Stimulated activated naive B cell treated with anti-CD40 and anti-IgM and Interleukin-4, amounts not matched to agents 10 μg/mL and 1 μg/mL and 100 μg/mL, for 72 hours (primary cell): ENCODE results near the gene RBBP7.

Source experiments
- ATAC-seq, 2 donors: fragments of 150-1000 bp; cut with Tn5 transposase; replicated peaks; 2 replicates each; pipeline ENCODE4 v1.10.0; 2021; ENCODE audit warnings: moderate library complexity in 1 of 2
- DNase-seq: peaks from one replicate; pipeline ENCODE4 v3.0.0; 2021
- H3K27ac Mint-ChIP-seq: one replicate; pipeline ENCODE4 v1.8.0; 2022; ENCODE audit warnings: mild to moderate bottlenecking, mixed read lengths
- H3K27me3 Mint-ChIP-seq, 2 donors: one replicate each; pipeline ENCODE4 v1.8.0; 2022; ENCODE audit warnings: mixed read lengths in 2 of 2
- H3K36me3 Mint-ChIP-seq, 2 donors: one replicate each; pipeline ENCODE4 v1.8.0; 2022; ENCODE audit warnings: mixed read lengths in 2 of 2, mild to moderate bottlenecking in 1 of 2
- H3K4me1 Mint-ChIP-seq, 2 donors: one replicate each; pipeline ENCODE4 v1.8.0; 2022; ENCODE audit warnings: mixed read lengths in 2 of 2, mild to moderate bottlenecking in 1 of 2
- H3K4me3 Mint-ChIP-seq, 2 donors: one replicate each; pipeline ENCODE4 v1.8.0; 2022; ENCODE audit warnings: mild to moderate bottlenecking in 2 of 2, mixed read lengths in 2 of 2, moderate library complexity in 1 of 2
- H3K9me3 Mint-ChIP-seq, 2 donors: one replicate each; pipeline ENCODE4 v1.8.0; 2022; ENCODE audit warnings: mixed read lengths in 2 of 2, mild to moderate bottlenecking in 1 of 2

RBBP7 gene

GRCh38 chrX:16851827-16852226, 18.3 kb downstream of the RBBP7 start:
- H3K4me1 Mint-ChIP-seq, result peaks cover 7 to 19% of the 10 kb centered on the region in 2 donors
- peaks cover 16 to 45% of the 10 kb centered on the region in 2 donors for H3K36me3 Mint-ChIP-seq
- H3K27ac Mint-ChIP-seq, result no peak overlapping the region
- H3K9me3 Mint-ChIP-seq, result peaks cover 0 to 5% of the 10 kb centered on the region in 2 donors
- DNase-seq (no peak), ATAC-seq (no peak)
- no peaks in the 10 kb centered on the region for H3K27me3 Mint-ChIP-seq
- no peak overlapping the region for H3K4me3 Mint-ChIP-seq

GRCh38 chrX:16851421-16851820, 18.7 kb downstream of the RBBP7 start:
- H3K27me3 Mint-ChIP-seq, result no peaks in the 10 kb centered on the region
- peaks cover 6 to 15% of the 10 kb centered on the region in 2 donors for H3K4me1 Mint-ChIP-seq
- ATAC-seq, result no peak
- DNase-seq, result no peak
- H3K36me3 Mint-ChIP-seq, result peaks cover 14 to 43% of the 10 kb centered on the region in 2 donors
- no peak overlapping the region for H3K4me3 Mint-ChIP-seq
- H3K9me3 Mint-ChIP-seq, result peaks cover 0 to 4% of the 10 kb centered on the region in 2 donors
- no peak overlapping the region for H3K27ac Mint-ChIP-seq

GRCh38 chrX:16848541-16848940, 21.6 kb downstream of the RBBP7 start:
- DNase-seq (no peak), ATAC-seq (no peak)
- no peak overlapping the region for H3K4me3 Mint-ChIP-seq
- H3K4me1 Mint-ChIP-seq, result peaks cover 0 to 6% of the 10 kb centered on the region in 2 donors
- H3K27me3 Mint-ChIP-seq, result no peaks in the 10 kb centered on the region
- H3K36me3 Mint-ChIP-seq, result peaks cover 4 to 41% of the 10 kb centered on the region in 2 donors
- H3K9me3 Mint-ChIP-seq, result no peaks in the 10 kb centered on the region
- H3K27ac Mint-ChIP-seq, result no peak overlapping the region

- ATAC-seq (no peak), DNase-seq (no peak)
- Mint-ChIP-seq H3K4me1 (peaks cover 0 to 3% of the 10 kb centered on the region in 2 donors), H3K4me3 (no peak overlapping the region), H3K27me3 (no peaks in the 10 kb centered on the region), H3K27ac (no peak overlapping the region), H3K9me3 (no peaks in the 10 kb centered on the region), H3K36me3 (peaks cover 2 to 49% of the 10 kb centered on the region in 2 donors)
Observed at GRCh38 chrX:16845686-16846085, 24.5 kb downstream of the RBBP7 start.

- Mint-ChIP-seq H3K4me1 (peaks cover 0 to 3% of the 10 kb centered on the region in 2 donors), H3K27me3 (no peaks in the 10 kb centered on the region), H3K36me3 (peaks cover 5 to 63% of the 10 kb centered on the region in 2 donors), H3K4me3 (no peak overlapping the region), H3K27ac (no peak overlapping the region), H3K9me3 (no peaks in the 10 kb centered on the region)
- DNase-seq, result no peak
- ATAC-seq, result no peak
Observed at GRCh38 chrX:16843208-16843909, 26.8 kb downstream of the RBBP7 start.

- Mint-ChIP-seq H3K9me3 (no peaks in the 10 kb centered on the region), H3K27ac (no peak overlapping the region), H3K27me3 (no peaks in the 10 kb centered on the region), H3K4me1 (peaks cover 0 to 3% of the 10 kb centered on the region in 2 donors), H3K4me3 (no peak overlapping the region), H3K36me3 (peaks cover 5 to 65% of the 10 kb centered on the region in 2 donors)
- DNase-seq (no peak), ATAC-seq (no peak)
Observed at GRCh38 chrX:16842684-16843083, 27.5 kb downstream of the RBBP7 start.

GRCh38 chrX:16839852-16840460, 30.2 kb downstream of the RBBP7 start:
- no peak for ATAC-seq
- Mint-ChIP-seq H3K27me3 (no peaks in the 10 kb centered on the region), H3K27ac (no peak overlapping the region), H3K4me1 (peaks cover 0 to 4% of the 10 kb centered on the region in 2 donors), H3K36me3 (peaks cover 16 to 71% of the 10 kb centered on the region in 2 donors), H3K4me3 (no peak overlapping the region), H3K9me3 (no peaks in the 10 kb centered on the region)
- DNase-seq, result no peak

GRCh38 chrX:16839219-16839851, 30.8 kb downstream of the RBBP7 start:
- no peak overlapping the region for H3K4me3 Mint-ChIP-seq
- no peak overlapping the region for H3K27ac Mint-ChIP-seq
- ATAC-seq (no peak), DNase-seq (no peak)
- peaks cover 0 to 4% of the 10 kb centered on the region in 2 donors for H3K4me1 Mint-ChIP-seq
- H3K27me3 Mint-ChIP-seq, result no peaks in the 10 kb centered on the region
- peaks cover 17 to 76% of the 10 kb centered on the region in 2 donors for H3K36me3 Mint-ChIP-seq
- no peaks in the 10 kb centered on the region for H3K9me3 Mint-ChIP-seq

GRCh38 chrX:16838202-16839066, 31.7 kb downstream of the RBBP7 start:
- H3K27me3 Mint-ChIP-seq, result no peaks in the 10 kb centered on the region
- H3K4me3 Mint-ChIP-seq, result no peak overlapping the region
- no peaks in the 10 kb centered on the region for H3K9me3 Mint-ChIP-seq
- no peak overlapping the region for H3K27ac Mint-ChIP-seq
- H3K36me3 Mint-ChIP-seq, result peaks cover 20 to 80% of the 10 kb centered on the region in 2 donors
- peaks cover 0 to 4% of the 10 kb centered on the region in 2 donors for H3K4me1 Mint-ChIP-seq
- DNase-seq (no peak), ATAC-seq (no peak)

GRCh38 chrX:16836371-16836770, 33.8 kb downstream of the RBBP7 start:
- peaks cover 0 to 4% of the 10 kb centered on the region in 2 donors for H3K4me1 Mint-ChIP-seq
- DNase-seq (no peak), ATAC-seq (peak; percentile 67 to 82)
- no peaks in the 10 kb centered on the region for H3K27me3 Mint-ChIP-seq
- H3K27ac Mint-ChIP-seq, result peak overlapping the region; percentile 81
- H3K4me3 Mint-ChIP-seq, result no peak overlapping the region
- H3K9me3 Mint-ChIP-seq, result no peaks in the 10 kb centered on the region
- H3K36me3 Mint-ChIP-seq, result peaks cover 18 to 76% of the 10 kb centered on the region in 2 donors

- DNase-seq (no peak), ATAC-seq (no peak)
- Mint-ChIP-seq H3K36me3 (peaks cover 18 to 65% of the 10 kb centered on the region in 2 donors), H3K9me3 (no peaks in the 10 kb centered on the region), H3K4me1 (peaks cover 0 to 4% of the 10 kb centered on the region in 2 donors), H3K4me3 (no peak overlapping the region), H3K27me3 (no peaks in the 10 kb centered on the region), H3K27ac (no peak overlapping the region)
Observed at GRCh38 chrX:16834806-16835205, 35.4 kb downstream of the RBBP7 start.

- Mint-ChIP-seq H3K27ac (no peak overlapping the region), H3K36me3 (peaks cover 15 to 57% of the 10 kb centered on the region in 2 donors)
Observed at GRCh38 chrX:16832301-16832700, 37.9 kb downstream of the RBBP7 start.

GRCh38 chrX:16828124-16828908, 41.8 kb downstream of the RBBP7 start:
- DNase-seq (no peak), ATAC-seq (no peak)
- Mint-ChIP-seq H3K4me3 (no peak overlapping the region), H3K36me3 (peaks cover 0 to 40% of the 10 kb centered on the region in 2 donors), H3K9me3 (no peaks in the 10 kb centered on the region), H3K4me1 (peaks cover 2 to 6% of the 10 kb centered on the region in 2 donors), H3K27me3 (no peaks in the 10 kb centered on the region), H3K27ac (no peak overlapping the region)

More at GRCh38 chrX:16832301-16832700, 37.9 kb downstream of the RBBP7 start:
- H3K27me3 Mint-ChIP-seq, result no peaks in the 10 kb centered on the region
- ATAC-seq (no peak), DNase-seq (no peak)
- no peaks in the 10 kb centered on the region for H3K9me3 Mint-ChIP-seq
- no peak overlapping the region for H3K4me3 Mint-ChIP-seq
- H3K4me1 Mint-ChIP-seq, result peaks cover 0 to 4% of the 10 kb centered on the region in 2 donors
